ENCODE data around the gene TMEM151B.
A peak's percentile ranks its signal among the peaks of the same experiment; 100 is the strongest.

Gene TMEM151B

DNA sequence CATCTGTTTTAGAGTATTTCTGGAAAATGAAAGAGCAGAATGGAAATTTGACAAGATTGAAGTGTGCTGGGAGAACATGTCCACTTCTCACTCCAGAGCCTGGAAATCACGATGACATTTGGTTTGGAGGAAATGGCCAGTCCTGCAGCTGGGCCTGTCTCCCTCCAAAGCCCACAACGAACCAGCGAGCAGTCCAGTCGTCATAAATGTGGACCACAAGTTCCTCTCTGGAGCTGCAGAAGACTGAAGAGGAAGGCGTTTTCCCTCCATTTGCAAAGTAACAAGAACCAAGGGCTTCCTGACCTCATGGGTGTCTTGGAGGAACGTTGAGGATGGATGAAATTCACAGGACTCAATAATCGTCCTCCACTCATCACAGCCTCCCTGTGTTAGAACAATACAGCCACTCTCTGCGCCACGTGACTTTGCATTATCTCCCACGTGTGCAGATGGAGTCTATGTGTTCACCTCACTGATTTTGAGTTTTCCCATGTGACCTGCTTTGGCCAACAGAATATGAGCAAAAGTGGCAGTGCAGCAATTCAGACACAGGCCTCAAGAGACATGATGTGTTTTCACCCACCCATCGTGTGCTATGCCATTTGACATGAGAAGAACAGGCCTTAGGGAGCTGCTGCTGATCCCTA lies 63.1 kb downstream of the TMEM151B start:
- TF ChIP-seq MAX (IDR thresholded peaks at IDR 0.05; ENCODE audit: low read depth, low read length), result no peak
- TF ChIP-seq POLR2A (IDR thresholded peaks at IDR 0.05; ENCODE audit: extremely low read depth, insufficient read length), result no peak
- no peak for TF ChIP-seq MYC (IDR thresholded peaks at IDR 0.05; ENCODE audit: low read depth, low read length)
- no peak for TF ChIP-seq CTCF (IDR thresholded peaks at IDR 0.05; ENCODE audit: low read depth, low read length)
- peak; percentile 24 for DNase-seq (ENCODE audit: low read depth)
- no peak overlapping the region for H3K4me3 ChIP-seq (ENCODE audit: low read depth, low read length)

DNA sequence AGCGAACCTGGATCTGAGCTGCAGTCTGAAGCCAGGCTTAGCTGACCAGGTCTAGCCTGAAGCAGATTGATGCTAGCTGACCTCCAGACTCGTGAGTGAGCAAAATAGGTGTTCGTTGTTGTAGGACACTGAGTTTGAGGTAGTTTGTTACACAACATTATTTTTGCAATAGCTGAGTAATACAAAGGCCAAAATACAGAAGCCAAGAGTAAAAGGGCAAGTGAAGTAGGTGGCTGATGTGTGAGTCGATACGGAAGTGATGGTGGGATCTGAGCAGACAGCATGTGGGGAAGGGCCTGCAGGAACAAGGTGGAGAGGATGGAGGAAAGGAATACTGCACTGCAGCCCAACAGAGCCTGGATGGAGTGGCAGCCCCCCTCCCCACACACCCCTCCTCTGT lies 63.7 kb downstream of the TMEM151B start:
- peak; percentile 36 for DNase-seq (ENCODE audit: low read depth)
- H3K4me3 ChIP-seq (ENCODE audit: low read depth, low read length), result no peak overlapping the region
- TF ChIP-seq MAX (IDR thresholded peaks at IDR 0.05; ENCODE audit: low read depth, low read length), result no peak
- no peak for TF ChIP-seq CTCF (IDR thresholded peaks at IDR 0.05; ENCODE audit: low read depth, low read length)
- TF ChIP-seq MYC (IDR thresholded peaks at IDR 0.05; ENCODE audit: low read depth, low read length), result no peak
- TF ChIP-seq POLR2A (IDR thresholded peaks at IDR 0.05; ENCODE audit: extremely low read depth, insufficient read length), result no peak

DNA sequence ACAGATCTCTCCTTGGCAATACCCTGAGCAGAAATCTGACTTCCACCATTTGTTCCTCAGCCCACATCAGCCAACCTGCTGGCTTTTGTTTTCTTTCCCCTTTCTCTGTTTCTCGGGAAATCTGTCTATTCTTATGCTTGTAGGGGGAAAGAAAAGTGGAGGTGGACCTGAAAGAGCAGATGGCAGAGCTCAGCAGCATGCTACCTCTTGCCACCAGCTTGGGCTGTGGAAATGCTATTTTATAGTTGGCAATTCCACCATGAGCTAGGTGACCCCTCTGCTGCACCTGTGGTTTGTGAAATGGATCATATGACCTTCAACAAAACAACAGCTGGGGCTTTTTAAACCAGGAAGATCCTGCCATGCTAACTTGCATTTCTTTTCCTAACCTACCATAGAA lies 65.4 kb downstream of the TMEM151B start:
- no peak for TF ChIP-seq MYC (IDR thresholded peaks at IDR 0.05; ENCODE audit: low read depth, low read length)
- TF ChIP-seq MAX (IDR thresholded peaks at IDR 0.05; ENCODE audit: low read depth, low read length), result no peak
- TF ChIP-seq POLR2A (IDR thresholded peaks at IDR 0.05; ENCODE audit: extremely low read depth, insufficient read length), result no peak
- no peak for TF ChIP-seq CTCF (IDR thresholded peaks at IDR 0.05; ENCODE audit: low read depth, low read length)
- H3K4me3 ChIP-seq (ENCODE audit: low read depth, low read length), result no peak overlapping the region
- no peak for DNase-seq (ENCODE audit: low read depth)

- peak; percentile 85 for DNase-seq (ENCODE audit: low read depth)
- H3K4me3 ChIP-seq (ENCODE audit: low read depth, low read length), result no peak overlapping the region
- TF ChIP-seq MYC (IDR thresholded peaks at IDR 0.05; ENCODE audit: low read depth, low read length), result peak; percentile 37; the same call in 1 of the 2 replicates
- TF ChIP-seq MAX (IDR thresholded peaks at IDR 0.05; ENCODE audit: low read depth, low read length), result peak; percentile 63
- no peak for TF ChIP-seq POLR2A (IDR thresholded peaks at IDR 0.05; ENCODE audit: extremely low read depth, insufficient read length)
- TF ChIP-seq CTCF (IDR thresholded peaks at IDR 0.05; ENCODE audit: low read depth, low read length), result peak; percentile 75
Observed at GRCh38 chr6:44338228-44339122, 68.2 kb downstream of the TMEM151B start.

GRCh38 chr6:44339301-44339700 lies 69.1 kb downstream of the TMEM151B start:
- H3K4me3 ChIP-seq (ENCODE audit: low read depth, low read length), result no peak overlapping the region
- no peak for TF ChIP-seq MAX (IDR thresholded peaks at IDR 0.05; ENCODE audit: low read depth, low read length)
- no peak for TF ChIP-seq CTCF (IDR thresholded peaks at IDR 0.05; ENCODE audit: low read depth, low read length)
- no peak for TF ChIP-seq POLR2A (IDR thresholded peaks at IDR 0.05; ENCODE audit: extremely low read depth, insufficient read length)
- TF ChIP-seq MYC (IDR thresholded peaks at IDR 0.05; ENCODE audit: low read depth, low read length), result no peak
- no peak for DNase-seq (ENCODE audit: low read depth)

Data from NB4 (cell line).